ENCODE measurements around the gene ANKRD34B. TPM values are rescaled to one million over a fixed set of nuclear protein-coding genes. Genes with fewer than 3 reads are reported as not detected.

ANKRD34B gene
- total and polyA plus RNA-seq, 12 donors, result 0.04 to 0.08 TPM; not detected in 10

GRCh38 chr5:80573062-80573461 lies 3.0 kb upstream of the ANKRD34B start:
- intact Hi-C loops (cut with DNase I), result no loop called here
- H3K36me3 ChIP-seq (replicated peaks in 1 of 2), result no peaks in the 10 kb centered on the region

GRCh38 chr5:80569086-80569960 lies 757 bp downstream of the ANKRD34B start:
- Histone ChIP-seq H3K27ac (no peak overlapping the region), H3K4me3 (peak overlapping the region in 1 of 4 donors; percentile 37), H3K9me3 (replicated peaks in 1 of 3) (no peaks in the 10 kb centered on the region), H3K4me1 (replicated peaks in 1 of 2) (peaks cover 4 to 15% of the 10 kb centered on the region in 2 donors), H3K36me3 (replicated peaks in 1 of 2) (no peaks in the 10 kb centered on the region), H3K27me3 (peaks cover 38% of the 10 kb centered on the region)
- TF ChIP-seq POLR2A (IDR thresholded peaks at IDR 0.05), result no peak
- no peak for TF ChIP-seq CTCF (IDR thresholded peaks at IDR 0.05)
- DNase-seq, result no peak
- WGBS, 4 donors, result 1 to 4% (median 2%) methylated on average over 15 to 88 of the region's 89 CpGs; no CpG with 5 or more reads in 1 of the 4 donors
- intact Hi-C loops (cut with DNase I), result no loop called here

More at GRCh38 chr5:80573062-80573461, 3.0 kb upstream of the ANKRD34B start:
- no peaks in the 10 kb centered on the region for H3K9me3 ChIP-seq (replicated peaks in 1 of 3)
- WGBS, 4 donors, result 75 to 85% (median 78%) methylated on average over 3 of the region's 3 CpGs
- H3K4me1 ChIP-seq (replicated peaks in 1 of 2), result peaks cover 4 to 15% of the 10 kb centered on the region in 2 donors
- TF ChIP-seq POLR2A (IDR thresholded peaks at IDR 0.05), result no peak
- no peak for TF ChIP-seq CTCF (IDR thresholded peaks at IDR 0.05)
- peaks cover 41% of the 10 kb centered on the region for H3K27me3 ChIP-seq
- no peak overlapping the region for H3K4me3 ChIP-seq
- no peak for DNase-seq
- no peak overlapping the region for H3K27ac ChIP-seq

- intact Hi-C loops (cut with DNase I), result no loop called here
- DNase-seq, result no peak
- Histone ChIP-seq H3K9me3 (replicated peaks in 1 of 3) (no peaks in the 10 kb centered on the region), H3K4me1 (replicated peaks in 1 of 2) (peaks cover 4 to 15% of the 10 kb centered on the region in 2 donors), H3K27me3 (peaks cover 36% of the 10 kb centered on the region), H3K36me3 (replicated peaks in 1 of 2) (no peaks in the 10 kb centered on the region), H3K27ac (no peak overlapping the region), H3K4me3 (no peak overlapping the region)
- TF ChIP-seq CTCF (IDR thresholded peaks at IDR 0.05) (no peak), POLR2A (IDR thresholded peaks at IDR 0.05) (no peak)
- 53 to 60% (median 57%) methylated on average over 5 to 6 of the region's 6 CpGs for WGBS, 4 donors
Observed at GRCh38 chr5:80568251-80568650, 1.8 kb downstream of the ANKRD34B start.

GRCh38 chr5:80566711-80567259 lies 3.3 kb downstream of the ANKRD34B start:
- no peak for TF ChIP-seq POLR2A (IDR thresholded peaks at IDR 0.05)
- no peak for TF ChIP-seq CTCF (IDR thresholded peaks at IDR 0.05)
- H3K4me3 ChIP-seq, result no peak overlapping the region
- no peak for DNase-seq
- intact Hi-C loops (cut with DNase I), result no loop called here
- peaks cover 29% of the 10 kb centered on the region for H3K27me3 ChIP-seq
- no peaks in the 10 kb centered on the region for H3K9me3 ChIP-seq (replicated peaks in 1 of 3)
- H3K27ac ChIP-seq, result no peak overlapping the region
- 72 to 84% (median 77%) methylated on average over 5 of the region's 5 CpGs for WGBS, 4 donors
- peaks cover 4 to 15% of the 10 kb centered on the region in 2 donors for H3K4me1 ChIP-seq (replicated peaks in 1 of 2)
- H3K36me3 ChIP-seq (replicated peaks in 1 of 2), result no peaks in the 10 kb centered on the region

Measured in adrenal gland (tissue), 12 donors.